GM18909 (cell line): ENCODE measurements around the gene CHRND.
"Not testable (repeated sequence)": the region's sequence is repeated elsewhere in the genome, so short reads cannot be mapped to it uniquely, and the experiment has no call there.

Experiments used
- ATAC-seq: cut with Tn5 transposase; IDR thresholded peaks from one replicate; pipeline ENCODE4 v1.9.1; 2021; ENCODE audit warnings: mild to moderate bottlenecking; ENCODE audit not compliant: unreplicated experiment, poor library complexity

CHRND gene

GRCh38 chr2:232569541-232569940, 43.6 kb downstream of the CHRND start:
- no peak for ATAC-seq

DNA sequence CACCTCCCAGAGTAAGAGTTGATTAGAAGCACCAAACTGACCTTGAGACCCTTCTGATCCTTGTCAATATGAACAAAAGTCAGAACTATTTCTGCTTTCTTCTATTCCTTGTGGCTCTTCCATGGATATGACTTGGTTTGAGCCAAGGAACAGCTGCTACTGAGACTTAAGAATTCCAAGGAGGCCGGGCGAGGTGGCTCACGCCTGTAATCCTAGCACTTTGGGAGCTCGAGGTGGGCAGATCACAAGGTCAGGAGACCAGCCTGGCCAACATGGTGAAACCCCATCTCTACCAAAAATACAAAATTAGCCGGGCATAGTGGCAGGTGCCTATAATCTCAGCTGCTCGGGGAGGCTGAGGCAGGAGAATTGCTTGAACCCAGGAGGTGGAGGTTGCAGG, 44.5 kb downstream of the CHRND start:
- ATAC-seq = not testable (repeated sequence)

GRCh38 chr2:232571026-232571474, 45.1 kb downstream of the CHRND start:
- no peak for ATAC-seq

DNA sequence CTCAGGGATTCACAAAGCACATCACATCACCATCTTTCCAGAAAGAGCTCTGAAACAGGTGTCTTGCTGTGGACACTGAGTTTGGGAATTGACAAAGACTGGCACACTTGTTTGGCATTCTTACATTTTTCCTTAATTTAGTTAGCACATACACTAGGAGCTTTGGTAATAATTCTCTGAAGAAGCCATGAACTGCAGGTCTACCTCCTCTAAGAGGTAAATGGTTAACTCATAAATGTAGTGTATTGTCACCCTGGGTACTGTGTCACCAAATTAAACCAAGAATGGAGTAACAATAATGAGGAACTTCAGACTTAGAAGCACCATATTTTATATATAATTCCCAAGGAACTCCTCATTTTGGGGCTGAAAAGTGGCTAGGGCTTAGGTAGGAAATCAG, 47.1 kb downstream of the CHRND start:
- no peak for ATAC-seq

- no peak for ATAC-seq
These were observed 47.9 kb downstream of the CHRND start for GRCh38 chr2:232573771-232574435.

- no peak for ATAC-seq
These were observed 48.9 kb downstream of the CHRND start for GRCh38 chr2:232574674-232575403.

DNA sequence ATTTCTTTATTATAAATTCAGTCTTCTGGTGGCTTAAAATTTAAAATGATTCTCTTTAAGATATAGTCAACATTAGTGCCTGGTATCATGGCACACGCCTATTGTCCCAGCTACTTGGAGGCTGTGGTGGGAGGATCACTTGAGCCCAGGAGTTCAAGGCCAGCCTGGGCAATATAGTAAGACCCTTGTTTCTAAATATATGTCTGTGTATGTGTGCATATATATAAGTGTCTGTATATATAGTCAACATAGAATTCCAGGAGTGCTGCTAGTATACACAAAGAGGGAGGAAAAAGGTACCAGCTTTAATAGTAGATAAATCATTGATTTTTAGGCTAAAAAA, 49.4 kb downstream of the CHRND start:
- ATAC-seq = no peak

GRCh38 chr2:232576995-232577394, 51.0 kb downstream of the CHRND start:
- ATAC-seq = no peak

DNA sequence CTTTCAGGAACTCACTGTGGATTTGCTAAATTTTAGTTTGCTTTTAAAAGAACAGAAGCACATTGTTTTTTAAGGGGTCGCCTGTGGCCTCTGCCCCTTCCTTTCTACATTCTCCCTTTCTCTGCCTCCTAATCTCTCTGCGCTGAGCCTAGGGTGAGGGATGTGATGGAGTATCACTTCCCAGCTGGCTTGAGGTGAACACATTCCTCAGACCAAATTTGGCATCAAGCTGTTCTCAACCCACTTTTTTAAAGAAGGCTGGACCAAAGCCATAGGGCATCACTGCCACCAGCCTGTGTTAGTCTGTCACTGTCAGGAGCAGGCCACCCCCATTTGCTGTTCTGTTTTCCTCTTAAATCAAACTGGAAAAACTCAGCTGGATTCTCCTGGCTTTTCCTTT, 51.9 kb downstream of the CHRND start:
- no peak for ATAC-seq

DNA sequence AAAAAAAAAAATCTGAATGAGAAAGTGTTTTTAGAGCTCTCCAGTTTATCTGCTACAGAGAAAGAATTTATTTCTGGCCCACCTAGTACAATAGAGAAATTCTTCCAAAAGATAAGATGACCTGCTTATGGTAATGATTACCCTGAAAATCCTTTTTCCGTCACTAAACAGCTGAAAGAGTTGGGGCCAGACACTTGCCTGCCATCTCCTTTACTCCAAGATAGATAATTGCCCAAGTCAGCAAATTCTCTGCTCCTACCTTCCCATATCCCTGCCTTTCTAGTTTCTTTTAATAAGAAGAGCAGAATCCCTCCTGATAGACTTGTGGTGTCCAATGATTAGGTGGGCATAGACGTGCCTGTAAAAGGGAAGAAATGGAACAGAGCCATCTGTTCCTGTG, 52.7 kb downstream of the CHRND start:
- no peak for ATAC-seq

- ATAC-seq = no peak
These were observed 54.7 kb downstream of the CHRND start for GRCh38 chr2:232580648-232580981.

GRCh38 chr2:232581725-232582124, 55.8 kb downstream of the CHRND start:
- no peak for ATAC-seq

- no peak for ATAC-seq
These were observed 58.3 kb downstream of the CHRND start for GRCh38 chr2:232584238-232584637.
